IPS-18c (cell line): Measurements from ENCODE around the gene AMER1.
"Not testable (repeated sequence)": the region's sequence is repeated elsewhere in the genome, so short reads cannot be mapped to it uniquely, and the experiment has no call there.

Experiments
- H3K4me3 ChIP-seq: 2 replicates; pipeline ENCODE4 v1.7.0; 2013; ENCODE audit warnings: low read depth, mild to moderate bottlenecking, low read length, moderate library complexity; ENCODE audit not compliant: insufficient read depth
- H3K9me3 ChIP-seq: one replicate; pipeline ENCODE4 v1.6.1; 2013; ENCODE audit warnings: mild to moderate bottlenecking, low read length, moderate library complexity; ENCODE audit not compliant: control insufficient read depth, insufficient read depth

The AMER1 gene

GRCh38 chrX:64205441-64205734 is at the start of gene AMER1:
AMER1 (minus strand) TSS chrX:64205708; CDS start chrX:64193286, 12,422 bp downstream.
- Histone ChIP-seq H3K4me3 (peak within 1 kb of the TSS; percentile 55), H3K9me3 (peaks cover 5% of the 10 kb centered on the region)

DNA sequence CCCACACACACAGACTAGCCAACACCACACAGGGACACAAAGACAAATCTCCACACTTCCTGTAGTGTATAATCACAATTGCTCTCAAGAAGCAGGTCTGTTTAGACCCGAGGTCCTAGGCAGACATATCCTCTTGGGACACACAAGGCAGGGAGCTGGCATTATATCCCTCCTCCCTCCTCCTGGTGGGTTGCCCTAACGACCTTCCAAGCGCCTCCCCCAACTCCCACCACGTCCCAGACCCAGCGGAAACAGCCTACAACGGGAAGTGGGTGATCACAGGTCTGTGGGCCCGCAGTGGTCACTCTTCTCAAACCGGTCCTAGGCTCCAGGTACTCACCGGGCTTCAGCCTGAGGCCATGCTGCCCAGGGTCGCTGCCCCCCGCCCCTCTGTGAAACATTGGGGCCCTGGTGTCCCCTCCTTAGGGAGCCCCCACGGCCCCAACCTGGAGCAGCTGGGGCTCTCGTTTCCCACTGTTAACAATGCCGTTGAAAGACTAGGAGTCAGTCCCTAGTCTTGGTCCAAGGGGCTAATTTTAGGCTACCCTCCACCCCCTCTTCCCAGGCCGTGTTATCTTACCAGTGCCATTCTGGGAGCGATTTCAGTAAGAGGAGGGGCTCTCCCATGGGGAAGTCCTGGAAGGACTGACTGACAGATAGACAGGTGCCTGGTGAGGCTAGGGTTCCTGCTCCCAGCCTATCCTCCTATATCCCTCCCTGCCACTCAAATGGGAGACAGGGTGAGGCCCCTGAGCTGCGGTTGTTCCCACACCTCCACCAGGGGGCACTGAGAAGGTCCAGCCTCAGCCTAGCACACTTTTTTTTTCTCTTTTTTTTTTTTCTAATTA is 24.8 kb upstream of the AMER1 start, which contains the start of gene ASB12:
ASB12 (minus strand) TSS at position 485 of the 848 bp plus-strand sequence. CDS start 4,957 bp downstream, outside the sequence.
- H3K4me3 ChIP-seq = no peak within 1 kb of the TSS
- H3K9me3 ChIP-seq = peaks cover 11% of the 10 kb centered on the region

DNA sequence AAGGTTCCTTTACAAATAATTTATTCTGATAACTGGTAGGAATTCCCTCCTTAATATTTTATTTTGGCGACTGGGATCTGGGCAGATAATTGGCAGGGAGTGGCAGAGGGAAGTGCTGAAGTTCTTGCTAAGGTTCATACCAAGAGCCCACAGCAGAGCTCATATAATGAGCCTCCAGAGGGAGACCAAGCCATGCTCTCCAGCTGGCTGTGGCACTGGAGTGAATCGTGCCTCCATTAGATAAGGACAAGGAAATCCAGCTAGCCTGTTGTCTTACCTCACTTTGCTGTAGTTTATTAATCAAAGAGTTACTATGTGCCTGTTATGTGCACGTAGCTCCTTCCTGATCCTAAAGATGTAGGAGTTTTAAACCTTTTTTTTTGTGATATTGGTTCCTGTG is 23.6 kb upstream of the AMER1 start:
- Histone ChIP-seq H3K9me3 (peaks cover 11% of the 10 kb centered on the region), H3K4me3 (no peak overlapping the region)

DNA sequence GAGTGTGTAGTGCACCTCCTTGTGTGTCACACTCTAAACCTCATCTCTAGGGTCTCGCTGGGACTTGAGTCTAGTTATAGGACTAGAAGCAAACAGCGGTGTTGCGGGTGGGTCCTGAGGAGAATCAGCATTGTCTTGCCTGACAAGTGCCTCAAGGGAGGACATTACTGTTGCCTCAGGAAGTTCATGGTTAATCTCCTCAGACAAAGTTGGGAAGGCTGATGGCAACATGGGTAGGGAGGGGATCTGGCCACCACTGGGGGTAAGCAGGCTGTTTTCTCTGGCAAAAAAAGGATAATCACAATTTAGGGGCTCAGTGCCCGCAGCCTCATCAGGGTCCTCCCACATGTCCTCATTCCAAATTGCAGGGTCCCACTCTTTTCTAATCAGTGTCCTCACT is 12.5 kb upstream of the AMER1 start:
- peaks cover 2% of the 10 kb centered on the region for H3K9me3 ChIP-seq
- no peak overlapping the region for H3K4me3 ChIP-seq

DNA sequence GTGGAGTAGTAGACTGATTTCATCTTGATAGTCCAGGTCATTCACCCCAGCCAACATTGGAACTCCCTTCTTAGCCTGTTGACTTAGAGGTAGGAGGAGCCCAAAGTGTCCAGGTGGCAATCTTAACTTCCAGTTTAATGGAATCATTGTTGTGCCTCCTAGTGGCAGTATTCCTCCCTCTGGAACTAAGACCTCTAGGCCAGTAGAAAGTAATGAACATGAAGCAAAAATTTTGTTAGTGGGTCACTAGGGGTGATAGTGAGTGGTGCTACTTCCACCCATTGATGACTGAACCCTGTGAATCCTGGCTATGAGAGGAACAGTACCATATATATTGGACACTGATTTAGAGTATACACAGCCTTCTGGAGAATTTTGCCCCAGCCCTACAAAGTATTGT is 8.5 kb upstream of the AMER1 start:
- H3K4me3 ChIP-seq = not testable (repeated sequence)

DNA sequence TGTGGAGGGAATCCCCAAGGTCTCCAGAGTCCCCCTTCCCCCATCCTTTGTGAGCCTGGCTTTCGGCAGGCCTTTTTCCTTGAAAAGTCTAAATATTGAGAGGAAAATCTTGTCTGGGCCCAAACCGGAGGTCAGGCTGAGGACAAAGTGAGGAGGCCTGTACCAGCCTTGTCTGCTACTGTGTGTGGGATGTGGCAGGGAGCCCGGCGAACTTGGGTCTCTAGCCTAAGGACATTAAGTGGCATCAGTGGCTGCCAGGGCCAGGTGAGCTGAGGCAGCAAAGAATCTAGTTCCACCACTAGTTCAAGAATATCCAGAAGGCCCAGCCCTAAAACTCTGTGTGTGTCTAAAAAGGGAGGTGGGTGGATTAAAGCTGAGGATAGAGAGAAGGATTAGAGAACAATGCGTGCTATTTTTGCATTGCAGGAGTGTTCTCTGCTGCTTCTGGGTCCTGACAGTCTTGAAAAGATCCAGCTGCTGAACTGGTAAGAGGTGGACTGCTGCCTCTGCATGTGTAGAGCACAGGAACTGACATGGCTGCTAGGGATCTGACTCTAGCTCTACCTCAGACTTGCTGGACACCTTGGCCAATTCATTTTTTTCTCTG is 1.2 kb upstream of the AMER1 start:
- H3K9me3 ChIP-seq = peaks cover 5% of the 10 kb centered on the region
- peak overlapping the region; percentile 52 for H3K4me3 ChIP-seq

More for the DNA sequence above, 8.5 kb upstream of the AMER1 start:
- H3K9me3 ChIP-seq = not testable (repeated sequence)

- Histone ChIP-seq H3K4me3 (peak overlapping the region; percentile 55), H3K9me3 (peaks cover 5% of the 10 kb centered on the region)
Measured at GRCh38 chrX:64205735-64206501, 410 bp upstream of the AMER1 start.

- H3K4me3 ChIP-seq = peak overlapping the region; percentile 55
- H3K9me3 ChIP-seq = peaks cover 5% of the 10 kb centered on the region
Measured at GRCh38 chrX:64204701-64205440, 637 bp downstream of the AMER1 start.

GRCh38 chrX:64204252-64204651 is 1.3 kb downstream of the AMER1 start:
- Histone ChIP-seq H3K9me3 (peaks cover 4% of the 10 kb centered on the region), H3K4me3 (peak overlapping the region; percentile 55; the same call in 1 of the 2 replicates)

DNA sequence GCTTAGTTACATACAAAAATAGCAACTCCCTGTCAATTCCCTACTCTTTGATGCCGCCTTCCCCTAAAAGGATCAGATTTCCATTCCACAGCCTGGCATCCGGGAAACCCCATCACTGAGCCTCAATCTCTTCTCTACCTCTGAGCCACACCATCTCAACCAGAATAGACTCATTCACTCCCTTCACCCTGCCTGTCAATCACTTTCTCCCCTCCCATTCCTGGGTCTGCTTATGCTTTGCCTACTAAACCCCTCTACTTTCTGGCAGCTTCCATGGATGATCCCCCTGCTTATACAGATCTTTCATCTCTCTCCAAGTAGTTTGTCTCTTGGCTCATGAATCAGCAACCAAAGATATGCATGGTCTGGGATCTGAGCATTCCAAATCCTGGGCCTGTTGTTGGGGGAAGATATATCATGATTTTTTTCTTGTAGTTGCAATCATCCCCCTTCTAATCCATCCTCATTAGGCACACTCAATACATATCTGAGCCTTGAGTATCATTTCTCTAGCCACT is 2.6 kb downstream of the AMER1 start:
- H3K4me3 ChIP-seq = no peak overlapping the region
- peaks cover 5% of the 10 kb centered on the region for H3K9me3 ChIP-seq

- Histone ChIP-seq H3K9me3 (peaks cover 2% of the 10 kb centered on the region), H3K4me3 (no peak overlapping the region)
Measured at GRCh38 chrX:64198036-64198435, 7.5 kb downstream of the AMER1 start.

DNA sequence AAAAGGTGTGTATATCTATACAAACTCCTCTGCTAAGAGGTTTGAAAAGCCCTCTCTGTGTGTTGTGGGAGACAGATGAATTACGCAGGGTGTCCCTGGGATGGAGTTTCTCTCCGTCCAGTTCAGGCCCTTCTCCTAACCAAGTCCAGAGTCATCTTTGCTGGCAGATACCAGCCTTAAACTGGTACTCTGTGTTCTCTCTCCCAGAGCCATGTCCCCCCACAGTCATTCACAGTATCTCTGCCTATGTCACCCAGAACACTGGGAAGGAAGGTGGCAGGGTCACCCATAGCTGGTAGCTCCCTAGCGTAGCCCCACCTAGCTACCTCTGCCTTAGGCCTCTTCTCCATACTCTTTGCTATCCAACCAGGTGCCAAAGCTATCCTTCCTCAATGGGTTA is 8.9 kb downstream of the AMER1 start:
- peaks cover 4% of the 10 kb centered on the region for H3K9me3 ChIP-seq
- H3K4me3 ChIP-seq = no peak overlapping the region; the same call in 1 of the 2 replicates

DNA sequence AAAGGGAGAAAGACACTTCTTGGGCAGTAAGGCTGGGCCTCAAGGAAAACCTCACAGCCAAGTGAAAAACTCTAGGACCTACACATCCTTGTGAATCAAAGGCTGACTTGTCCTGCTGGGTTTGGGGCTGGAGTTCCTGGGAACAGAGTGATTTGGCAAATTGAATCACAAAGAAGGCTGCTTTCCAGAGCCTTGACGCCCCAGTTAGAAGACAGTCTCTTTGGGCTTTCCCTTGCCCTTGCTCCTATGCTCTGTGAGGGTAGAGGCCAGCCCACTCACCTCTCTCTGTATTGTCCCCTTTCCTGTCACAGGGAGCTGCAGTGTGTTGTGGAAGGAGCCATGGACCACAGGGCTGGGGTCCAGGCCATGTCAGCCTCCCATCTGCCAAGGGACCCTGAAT is 9.6 kb downstream of the AMER1 start:
- H3K9me3 ChIP-seq = peaks cover 4% of the 10 kb centered on the region
- H3K4me3 ChIP-seq = no peak overlapping the region

DNA sequence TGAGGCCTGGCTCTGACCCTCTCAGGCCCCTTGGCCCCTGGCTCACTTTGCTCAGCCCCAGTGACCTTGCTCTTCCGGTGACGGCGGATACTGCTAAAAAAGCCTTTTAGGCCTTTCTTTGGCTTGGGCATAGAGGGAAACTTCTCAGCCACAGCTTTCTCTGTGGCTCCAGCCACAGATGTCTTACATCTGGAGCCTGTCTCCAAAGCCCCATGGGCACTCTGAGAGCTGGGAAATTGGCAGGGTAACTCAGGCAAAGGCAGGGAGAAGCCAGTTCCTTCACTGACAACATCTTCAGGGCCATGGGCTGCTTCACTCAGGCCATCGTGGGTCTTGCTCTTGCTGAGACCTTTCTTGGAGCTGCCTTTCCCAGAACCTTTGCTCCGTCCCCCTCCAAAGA is 12.8 kb downstream of the AMER1 start:
- Histone ChIP-seq H3K4me3 (no peak overlapping the region), H3K9me3 (peaks cover 11% of the 10 kb centered on the region)

GRCh38 chrX:64192040-64192439 is 13.5 kb downstream of the AMER1 start:
- H3K4me3 ChIP-seq = no peak overlapping the region
- H3K9me3 ChIP-seq = peaks cover 11% of the 10 kb centered on the region

DNA sequence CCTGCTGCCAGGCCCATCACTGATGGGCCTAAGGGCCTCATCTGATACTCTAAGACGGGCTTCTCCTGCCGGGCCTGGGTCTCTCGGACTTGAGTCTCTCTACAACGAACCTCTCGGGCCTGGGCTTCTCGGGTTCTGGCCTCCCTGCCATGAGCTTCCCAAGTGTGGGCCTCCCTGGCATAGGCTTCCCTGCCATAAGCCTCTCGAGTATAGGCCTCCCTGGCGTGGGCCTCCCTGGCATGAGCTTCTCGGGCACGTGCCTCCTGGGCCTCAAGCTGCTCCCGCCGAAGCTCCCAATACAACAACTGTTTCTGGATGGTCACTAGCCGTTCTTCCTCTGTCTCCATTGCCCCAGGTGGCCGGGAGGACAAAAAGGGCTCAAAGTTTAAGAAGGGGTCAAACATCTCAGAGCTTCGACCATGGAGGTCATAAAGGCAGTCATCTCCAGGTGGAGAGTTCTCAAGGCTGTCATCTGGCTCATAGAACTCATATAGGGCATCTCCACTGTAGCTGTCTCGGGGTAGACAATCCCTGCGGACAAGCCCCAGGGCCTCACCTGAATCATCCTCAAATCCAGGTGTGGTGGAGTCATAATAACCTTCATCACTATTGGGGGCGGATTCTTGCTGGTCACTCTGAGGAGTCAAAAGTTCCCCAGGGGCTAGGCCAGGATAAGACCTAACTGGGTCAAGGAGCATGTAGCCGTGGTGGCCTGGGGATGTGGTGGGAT is 14.1 kb downstream of the AMER1 start:
- H3K9me3 ChIP-seq = peaks cover 15% of the 10 kb centered on the region
- no peak overlapping the region for H3K4me3 ChIP-seq
